Left renal pelvis (tissue), 4 donors: Measurements from ENCODE around the gene CORIN. TPM values are rescaled to one million over a fixed set of nuclear protein-coding genes. Genes with fewer than 3 reads are reported as not detected.

Experiments used
- DNase-seq, 4 donors: peaks; one replicate each; pipeline ENCODE4 v3.0.0-alpha.2; 2013; ENCODE audit warnings: low read depth in 4 of 4, low spot score in 3 of 4
- polyA plus RNA-seq, 4 donors: library from polyadenylated mRNA; unstranded; fragments of 120-200 nt; gene quantifications; one replicate each; pipeline ENCODE4 v1.2.1, GENCODE V29; 2013; ENCODE audit not compliant: insufficient read length in 4 of 4

CORIN gene
- polyA plus RNA-seq, 4 donors = 4.8 to 13.1 (median 6.5) TPM

DNA sequence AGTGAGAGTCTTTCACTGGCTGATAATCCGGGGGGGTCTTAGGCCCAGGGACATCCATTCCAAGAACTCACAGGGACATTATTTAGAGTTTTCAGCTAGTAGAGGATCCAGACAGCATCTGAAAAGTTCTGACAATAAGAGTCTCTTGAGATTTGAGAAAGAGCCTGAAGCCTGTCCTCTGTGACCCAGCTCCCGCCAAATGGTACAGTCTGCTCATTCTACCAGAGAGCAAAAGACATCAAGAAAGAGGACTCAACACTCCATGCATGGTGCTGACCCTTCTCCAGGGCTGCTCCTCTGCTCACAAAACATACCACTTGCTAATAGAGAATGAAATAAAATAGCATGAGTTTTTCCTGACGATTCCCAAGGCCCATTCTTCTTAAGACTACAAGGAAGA is 190.8 kb downstream of the CORIN start:
- no peak for DNase-seq

DNA sequence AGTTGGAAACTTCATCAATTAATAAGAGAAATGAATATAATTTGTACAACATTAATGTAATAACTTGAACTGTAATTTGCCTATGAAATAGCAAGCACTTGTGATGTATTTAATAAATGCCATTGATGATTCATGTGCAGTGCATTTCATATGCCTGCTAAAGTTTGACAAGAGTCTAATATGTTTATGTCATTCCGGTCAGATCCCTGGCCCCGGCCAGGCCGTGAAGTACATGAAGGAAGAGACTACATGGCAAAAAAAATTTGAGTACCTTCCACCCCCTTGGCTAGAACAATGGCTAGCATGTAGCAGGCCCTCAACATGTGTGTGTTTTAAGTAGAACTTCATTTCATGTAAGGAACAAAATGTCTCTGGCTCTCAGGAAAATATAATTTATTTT is 191.5 kb downstream of the CORIN start:
- DNase-seq = no peak

DNA sequence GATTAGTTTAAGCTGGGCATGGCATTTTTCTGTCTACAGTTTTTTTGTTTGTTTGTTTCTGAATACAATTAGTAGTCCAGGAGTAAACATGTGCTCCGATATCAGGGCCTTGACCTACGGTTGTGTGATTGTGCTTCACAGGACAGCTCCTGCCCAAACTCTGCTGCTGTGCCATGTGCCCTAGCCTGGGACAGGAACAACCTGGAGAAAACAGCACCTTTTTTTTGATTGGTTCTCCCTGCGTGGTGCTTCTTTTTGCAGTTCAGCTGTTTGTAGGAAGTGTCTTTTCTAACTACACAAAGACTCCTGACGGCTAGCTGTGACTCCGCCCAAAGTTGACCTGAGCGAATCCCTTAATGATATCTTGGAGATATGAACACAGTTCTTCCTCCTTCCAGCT is 194.0 kb downstream of the CORIN start:
- no peak for DNase-seq

DNA sequence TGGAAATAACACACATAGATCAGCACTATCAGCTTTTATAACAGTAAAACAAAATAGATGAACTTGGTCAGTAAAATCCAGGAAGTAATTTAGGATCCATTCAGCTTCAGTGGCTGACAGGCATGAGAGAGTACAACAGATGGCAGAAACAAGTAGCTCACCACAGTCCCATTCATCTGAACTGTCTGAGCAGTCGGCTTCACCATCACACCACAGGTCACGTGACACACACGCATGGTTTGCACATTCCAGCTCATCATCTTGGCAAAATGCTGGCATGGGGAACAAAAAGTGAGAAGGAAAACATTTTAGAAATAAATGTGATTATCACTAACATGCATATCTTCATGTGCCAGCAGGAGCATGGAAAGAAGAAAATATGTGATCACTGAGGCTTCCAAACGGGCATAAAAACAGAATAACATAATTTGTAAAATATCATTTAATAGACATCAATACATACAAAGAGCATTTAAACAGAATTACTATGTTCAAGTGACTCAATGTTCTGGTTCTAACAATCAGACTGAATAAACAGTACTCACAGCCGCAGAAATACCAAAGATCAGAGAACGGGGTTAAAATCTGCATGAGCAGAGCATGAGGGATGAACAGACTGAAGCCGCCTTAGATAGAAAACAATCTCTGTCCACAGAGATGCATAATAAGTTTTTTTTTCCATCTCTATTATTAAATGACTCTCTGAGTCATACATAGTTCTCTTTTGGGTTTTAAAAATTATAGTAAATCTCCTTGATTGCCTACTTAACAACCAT is 194.7 kb downstream of the CORIN start:
- no peak for DNase-seq

DNA sequence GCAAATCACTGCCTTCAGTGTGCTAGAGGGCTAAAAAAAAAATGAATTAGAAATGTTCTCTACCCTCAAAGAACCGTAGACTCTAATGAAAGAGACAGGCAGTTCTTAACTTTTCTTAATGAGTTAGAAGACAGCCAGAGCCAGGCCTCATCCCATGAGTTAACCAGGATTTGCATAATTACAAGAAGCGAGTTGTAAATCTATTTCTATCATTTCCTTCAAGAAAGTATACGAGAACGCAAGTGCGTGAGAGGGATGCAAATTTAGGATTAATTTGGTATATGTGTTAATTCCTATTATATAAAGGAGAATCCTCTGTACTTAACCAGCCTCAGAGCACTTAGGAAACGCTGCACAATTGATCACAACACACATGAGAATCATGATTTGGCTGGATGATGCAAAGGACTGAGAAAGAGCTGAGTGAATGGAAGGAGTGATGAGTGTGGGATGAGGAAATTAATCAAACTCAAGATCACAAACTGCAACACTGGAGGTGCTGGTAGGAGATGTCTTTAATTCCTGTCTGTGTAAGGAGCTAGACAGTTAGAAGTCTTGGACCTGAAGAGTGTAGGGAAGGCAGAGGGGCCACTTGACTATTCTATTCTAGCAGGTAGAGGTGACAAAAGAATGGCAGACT is 195.6 kb downstream of the CORIN start:
- no peak for DNase-seq

DNA sequence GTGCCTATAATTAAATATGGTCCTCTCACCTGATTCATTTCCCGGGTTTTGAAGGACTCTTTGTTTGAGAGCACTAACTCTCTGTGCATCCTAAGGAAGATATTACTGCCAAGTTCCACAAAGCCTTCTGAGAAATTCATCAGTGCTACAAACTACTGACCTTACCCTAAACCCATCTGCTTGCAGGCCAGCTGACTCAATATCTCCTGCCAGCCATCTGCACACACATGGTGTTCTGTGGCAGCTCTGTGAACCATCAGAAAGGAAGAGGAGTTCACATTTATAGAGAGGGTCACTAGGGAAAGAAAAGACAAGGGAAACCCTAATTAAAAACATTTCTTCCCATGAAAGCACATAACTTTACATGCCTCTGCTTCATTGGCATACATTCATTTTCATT is 196.1 kb downstream of the CORIN start:
- no peak for DNase-seq

DNA sequence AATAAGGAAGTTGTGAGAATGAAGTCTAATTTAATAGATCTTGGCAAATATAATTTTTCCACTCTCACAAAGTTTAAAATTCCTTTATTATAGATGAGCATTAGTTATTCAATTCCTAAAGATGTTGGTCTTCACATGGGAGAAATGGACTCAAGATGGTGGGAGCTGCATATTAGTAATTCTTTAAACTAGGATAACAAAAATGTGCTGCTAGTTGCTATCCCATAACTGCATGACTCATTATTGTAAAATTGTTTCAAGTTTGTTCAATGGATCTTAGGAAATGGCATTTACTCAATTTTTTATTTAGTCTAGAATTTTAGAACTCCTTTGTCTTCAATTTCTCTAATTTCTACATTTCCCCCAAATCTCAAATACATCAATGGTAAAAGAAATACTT is 197.0 kb downstream of the CORIN start:
- DNase-seq = no peak

DNA sequence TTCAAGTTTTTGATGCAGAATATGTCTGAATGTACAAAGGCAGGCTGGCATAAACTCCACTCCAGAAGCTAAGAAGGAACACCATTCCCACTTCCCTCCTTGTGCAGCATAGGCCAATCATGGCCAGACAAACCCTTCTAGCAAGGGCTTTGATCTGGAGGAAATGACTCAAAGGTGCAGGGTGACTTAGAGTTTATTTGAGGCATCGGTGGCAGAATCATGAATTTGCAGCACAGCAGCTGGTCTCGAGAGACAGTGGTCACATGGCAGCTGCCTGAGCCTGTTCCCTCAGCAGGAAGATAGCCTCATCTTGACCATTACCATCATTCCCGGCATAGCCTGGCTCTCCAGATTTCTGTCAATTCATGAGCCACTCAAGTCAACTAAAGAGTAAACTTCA is 198.3 kb downstream of the CORIN start:
- no peak for DNase-seq

DNA sequence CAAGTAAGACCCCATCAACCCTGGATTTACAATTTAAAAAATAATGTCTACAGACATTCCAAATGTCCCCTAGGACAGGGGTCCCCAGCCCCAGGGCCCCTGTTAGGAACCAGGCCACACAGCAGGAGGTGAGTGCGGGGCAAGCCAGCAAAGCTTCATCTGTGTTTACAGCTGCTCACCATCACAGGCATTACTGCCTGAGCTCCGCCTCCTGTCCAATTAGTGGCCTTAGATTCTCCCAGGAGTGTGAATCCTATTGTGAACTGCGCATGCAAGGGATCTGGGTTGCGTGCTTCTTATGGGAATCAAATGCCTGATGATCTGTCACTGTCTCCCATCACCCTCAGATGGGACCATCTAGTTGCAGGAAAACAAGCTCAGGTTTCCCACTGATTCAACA is 206.7 kb downstream of the CORIN start:
- no peak for DNase-seq

DNA sequence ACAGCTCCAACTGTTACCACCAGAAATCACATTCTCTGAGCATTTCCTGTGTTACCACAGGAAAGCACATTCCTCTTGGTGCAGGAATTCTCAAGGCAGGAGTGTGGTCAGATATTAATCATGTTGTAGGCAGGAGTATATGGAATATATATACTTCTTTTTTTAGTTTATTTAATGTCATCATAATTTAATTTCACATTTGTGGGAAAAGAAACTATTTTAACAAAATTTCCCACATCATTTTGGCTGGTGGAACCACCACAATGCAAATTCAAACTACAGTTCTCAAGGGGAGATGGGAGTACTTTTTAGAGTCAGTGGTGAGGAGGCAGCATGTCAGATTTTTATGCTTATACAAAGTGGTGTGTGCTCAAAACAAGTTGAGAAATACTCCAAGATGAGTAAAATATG is 213.8 kb downstream of the CORIN start:
- DNase-seq = no peak

DNA sequence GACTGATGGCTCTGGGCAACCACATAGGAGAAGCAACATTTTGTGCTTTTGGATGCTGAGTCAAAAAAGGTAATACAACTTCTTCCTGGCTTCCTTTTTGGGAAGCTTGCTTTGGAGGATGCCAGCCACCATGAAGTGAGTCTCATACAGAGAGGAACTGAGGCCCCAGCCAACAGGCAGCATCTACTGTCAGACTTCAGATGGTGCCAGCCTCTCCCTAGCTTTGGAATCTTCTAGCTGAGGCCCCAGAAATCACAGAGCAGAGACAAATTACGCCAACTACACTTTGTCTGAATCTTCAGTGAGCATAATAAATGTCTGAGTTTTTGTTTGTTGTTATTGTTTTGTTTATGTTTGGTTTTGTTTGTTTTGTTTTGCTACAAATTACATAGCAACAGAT is 216.7 kb downstream of the CORIN start:
- no peak for DNase-seq

DNA sequence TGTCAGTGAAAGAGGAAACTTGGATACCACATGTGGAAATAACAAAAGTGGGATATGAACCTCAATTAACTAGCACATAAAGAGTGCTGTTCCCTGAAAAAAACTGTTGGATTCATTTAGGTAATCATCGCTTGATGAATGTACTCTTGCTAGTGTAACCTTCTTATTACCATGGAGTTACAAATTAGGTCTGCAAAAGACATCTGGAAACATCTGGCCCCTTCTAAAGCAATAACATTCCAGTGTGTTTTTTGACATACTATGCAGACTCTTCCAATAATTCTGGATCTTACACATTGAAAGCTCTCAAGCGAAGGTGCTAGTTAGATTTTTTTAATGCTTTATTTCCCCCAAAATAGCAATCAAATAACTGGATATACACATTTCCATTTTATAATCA is 218.2 kb downstream of the CORIN start:
- DNase-seq = no peak

DNA sequence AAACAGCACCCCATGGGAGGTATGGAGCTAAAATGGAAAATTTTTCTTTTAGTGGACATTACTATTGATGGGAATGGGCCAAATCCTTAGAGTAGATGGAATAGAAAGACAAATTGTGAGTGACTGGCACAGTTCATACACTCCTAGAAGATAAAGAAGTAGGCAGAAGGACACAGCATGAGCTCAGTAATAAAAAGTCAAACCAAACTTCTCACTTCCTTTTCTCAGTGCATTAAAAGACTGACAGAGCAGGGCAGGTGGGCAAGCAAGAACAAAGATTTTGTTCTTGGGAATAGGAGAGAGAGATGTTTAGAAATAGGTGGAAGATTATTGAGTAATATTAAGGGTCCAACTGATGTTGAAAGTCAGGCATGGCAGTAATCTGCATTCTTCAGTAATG is 220.3 kb downstream of the CORIN start:
- DNase-seq = no peak

DNA sequence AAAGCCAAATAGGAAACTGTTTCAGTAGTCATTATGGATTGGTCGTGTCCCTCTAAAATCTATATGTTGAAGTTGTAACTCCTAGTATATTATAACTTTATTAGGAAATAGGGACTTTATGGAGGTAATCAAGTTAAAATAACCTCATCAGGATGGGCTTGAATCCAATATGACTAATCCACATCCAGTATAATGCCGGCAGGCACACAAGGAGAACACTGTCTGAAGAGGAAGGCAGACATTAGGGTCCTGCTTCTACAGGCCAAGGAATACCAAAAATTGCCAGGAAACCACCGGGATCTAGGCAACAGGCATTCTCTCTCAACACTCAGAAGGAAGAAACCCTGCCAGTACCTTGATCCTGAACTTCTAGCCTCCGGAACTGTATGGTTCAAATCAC is 222.5 kb downstream of the CORIN start:
- no peak for DNase-seq

DNA sequence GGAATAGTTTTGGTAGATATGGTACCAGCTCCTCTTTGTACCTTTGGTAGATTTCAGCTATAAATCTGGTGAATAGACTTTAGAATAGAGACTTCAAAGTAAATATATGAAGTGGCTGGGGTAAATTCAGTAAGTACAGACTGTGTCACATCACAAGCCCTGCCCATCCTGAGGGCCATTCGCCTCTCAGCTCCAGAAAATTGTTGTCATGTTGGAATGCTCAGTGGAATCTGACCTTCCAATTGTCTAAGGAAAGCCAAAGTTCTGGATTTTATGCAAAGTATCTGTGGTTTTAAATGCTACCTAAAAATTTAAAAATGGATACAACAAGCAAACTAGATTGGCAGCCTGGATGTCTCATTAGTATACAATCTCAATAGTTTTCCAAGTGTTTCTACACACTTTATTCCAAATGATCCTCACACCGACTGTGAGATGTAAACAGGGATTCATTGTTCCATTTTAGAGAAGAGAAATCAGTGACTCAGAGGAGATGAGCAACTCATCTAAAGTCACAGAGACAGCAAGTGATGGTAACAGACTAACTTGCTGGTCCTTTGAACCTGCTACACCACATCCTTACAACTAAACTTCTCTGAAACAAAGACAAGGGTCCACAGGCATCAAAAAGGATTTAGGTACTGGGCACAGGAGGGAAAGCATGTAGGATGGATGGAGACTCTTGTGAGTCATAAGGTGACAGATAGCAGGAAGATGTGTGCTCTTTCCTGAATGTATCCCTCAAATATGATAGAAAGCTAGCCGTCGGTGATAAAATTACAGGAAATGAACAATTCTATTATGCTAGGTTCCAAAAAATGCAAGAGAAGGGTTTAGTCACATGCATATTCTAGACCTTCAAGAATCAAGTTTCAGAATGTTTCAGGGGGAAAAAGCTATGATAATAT is 225.5 kb downstream of the CORIN start:
- DNase-seq = no peak

DNA sequence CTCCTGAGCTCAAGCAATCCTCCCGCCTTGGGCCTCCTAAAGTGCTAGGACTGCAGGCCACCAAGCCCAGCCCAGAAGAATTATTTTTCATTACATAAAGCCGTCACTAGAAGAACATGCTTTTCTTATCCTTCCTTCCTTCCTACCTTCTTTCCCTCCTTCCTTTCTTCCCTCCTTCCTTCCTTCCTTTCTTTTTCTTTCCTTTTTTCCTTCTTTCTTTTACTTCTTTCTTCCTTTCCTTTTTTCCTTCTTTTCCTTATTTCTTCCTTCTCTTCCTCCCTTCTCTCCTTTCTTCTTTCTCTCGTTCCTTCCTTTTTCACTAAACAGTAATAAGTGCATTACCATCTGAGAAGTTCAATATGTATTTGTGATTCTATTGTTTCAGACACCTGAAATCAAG is 231.4 kb downstream of the CORIN start:
- no peak for DNase-seq

DNA sequence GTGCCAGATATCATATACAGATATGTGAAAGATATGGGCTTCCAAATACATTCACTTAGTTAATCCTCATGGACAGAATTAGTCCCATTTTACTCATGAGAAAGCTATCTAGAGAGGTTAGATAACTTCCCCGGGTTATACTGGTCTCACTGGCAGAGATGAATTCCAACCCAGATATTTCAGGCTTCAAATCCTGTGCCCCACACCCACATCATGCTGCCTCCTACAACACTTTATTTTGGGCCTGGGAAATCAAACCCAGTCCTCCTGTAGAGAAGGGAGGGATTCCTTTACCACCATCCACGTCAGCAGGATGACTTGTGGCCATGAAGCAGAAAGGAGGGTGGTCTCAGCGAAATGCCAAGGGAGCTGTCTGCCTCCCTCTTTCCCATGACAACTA is 239.0 kb downstream of the CORIN start:
- DNase-seq = no peak

DNA sequence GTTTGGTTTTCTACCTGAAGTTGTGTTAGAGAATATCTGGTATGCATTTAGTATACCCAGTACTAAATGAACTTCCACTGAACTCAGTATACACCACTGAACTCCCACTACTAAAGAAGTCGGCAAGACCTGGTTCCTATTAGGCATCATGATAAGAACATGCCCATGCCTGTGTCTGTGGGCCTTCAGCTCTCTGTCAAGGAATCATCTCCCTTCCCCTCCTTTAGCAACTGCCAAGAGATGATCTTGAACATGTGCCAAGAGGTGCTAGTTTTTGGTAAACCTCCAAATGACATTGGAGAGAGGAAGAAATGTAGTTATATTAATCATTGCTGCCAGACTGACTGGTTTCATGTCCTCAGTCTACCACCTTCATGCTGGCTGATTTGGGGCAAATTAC is 239.5 kb downstream of the CORIN start:
- no peak for DNase-seq

DNA sequence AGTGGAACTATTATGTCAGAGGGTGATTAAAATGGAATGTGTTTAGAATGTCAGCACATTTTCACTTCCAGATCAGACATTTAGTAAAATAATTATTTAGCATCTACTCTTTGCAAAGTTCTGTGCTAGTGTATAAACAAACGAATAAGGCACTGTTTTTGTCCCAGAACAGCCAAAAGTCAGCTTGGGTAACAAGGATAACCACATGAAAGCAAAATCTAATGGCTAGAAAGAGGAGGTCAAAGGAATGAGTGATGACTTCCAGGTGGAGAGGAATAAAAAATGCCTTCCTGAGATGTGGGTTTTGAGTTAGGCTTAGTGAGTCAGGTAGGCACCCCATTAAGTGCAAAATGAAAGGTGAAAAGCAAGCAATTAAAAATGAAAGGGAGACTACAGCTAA is 240.2 kb downstream of the CORIN start:
- DNase-seq = no peak

DNA sequence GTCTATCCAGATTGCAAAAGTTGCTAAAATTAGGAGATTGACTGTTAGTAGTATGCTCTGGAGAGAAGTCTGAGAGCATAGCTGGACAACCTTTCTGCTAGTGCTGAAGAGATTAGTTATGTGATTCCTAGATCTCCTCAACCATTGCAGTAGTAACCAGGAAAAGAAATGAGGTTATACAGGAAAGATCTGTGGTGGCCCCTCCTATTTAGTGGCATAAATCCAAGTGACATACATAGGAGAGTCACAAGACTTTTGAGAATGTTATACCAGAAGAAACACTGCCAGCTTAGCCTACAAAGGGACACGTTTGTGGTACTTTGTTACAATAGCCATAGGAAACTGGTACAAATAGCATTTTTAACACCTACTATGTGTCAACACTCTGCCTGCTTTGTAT is 247.5 kb downstream of the CORIN start:
- DNase-seq = no peak

DNA sequence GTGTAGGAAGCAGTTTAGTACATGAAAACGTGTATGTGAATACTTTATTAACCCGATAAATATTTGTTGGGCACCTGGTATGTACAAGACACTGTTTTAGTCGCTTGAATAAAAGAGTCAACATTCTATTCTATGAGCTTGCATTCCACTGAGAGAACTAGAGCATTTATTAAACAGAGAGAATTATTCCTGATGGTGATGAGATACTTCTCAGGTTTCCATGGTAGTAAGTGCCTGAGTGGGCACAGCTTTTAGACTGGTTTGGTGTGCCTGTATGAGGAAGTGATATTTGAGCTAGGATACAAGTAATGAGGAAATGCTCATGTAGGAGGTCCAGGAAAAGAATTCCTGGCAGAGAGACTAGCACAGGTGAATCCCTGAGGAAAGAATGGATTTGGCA is 258.6 kb downstream of the CORIN start:
- DNase-seq = no peak
